GM21423 (cell line): Measurements from ENCODE around the gene HK1.
"Not testable (repeated sequence)": the region's sequence is repeated elsewhere in the genome, so short reads cannot be mapped to it uniquely, and the experiment has no call there.

Source experiments
- ATAC-seq: cut with Tn5 transposase; IDR thresholded peaks from one replicate; pipeline ENCODE4 v1.9.1; 2021; ENCODE audit warnings: mild to moderate bottlenecking, moderate library complexity; ENCODE audit not compliant: unreplicated experiment

HK1 gene

DNA sequence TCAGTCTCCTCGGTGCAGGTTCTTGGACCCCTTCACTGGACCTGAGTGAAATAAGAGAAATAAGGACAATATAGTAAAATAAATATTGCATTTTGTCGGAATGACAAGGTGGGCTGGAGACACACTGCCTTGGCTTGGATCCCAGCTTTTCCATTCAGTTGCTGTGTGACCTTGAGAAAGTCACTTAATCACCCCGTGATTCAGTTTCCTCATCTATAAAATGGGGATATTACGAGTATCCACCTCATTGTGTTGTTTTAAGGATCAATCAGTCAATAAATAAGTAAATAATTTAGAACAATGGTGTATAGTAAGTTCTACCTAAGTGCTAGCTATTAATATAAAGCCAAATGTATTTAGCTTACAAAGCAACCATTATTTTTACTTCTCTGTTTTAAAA is 29.1 kb downstream of the HK1 start:
- ATAC-seq: no peak

DNA sequence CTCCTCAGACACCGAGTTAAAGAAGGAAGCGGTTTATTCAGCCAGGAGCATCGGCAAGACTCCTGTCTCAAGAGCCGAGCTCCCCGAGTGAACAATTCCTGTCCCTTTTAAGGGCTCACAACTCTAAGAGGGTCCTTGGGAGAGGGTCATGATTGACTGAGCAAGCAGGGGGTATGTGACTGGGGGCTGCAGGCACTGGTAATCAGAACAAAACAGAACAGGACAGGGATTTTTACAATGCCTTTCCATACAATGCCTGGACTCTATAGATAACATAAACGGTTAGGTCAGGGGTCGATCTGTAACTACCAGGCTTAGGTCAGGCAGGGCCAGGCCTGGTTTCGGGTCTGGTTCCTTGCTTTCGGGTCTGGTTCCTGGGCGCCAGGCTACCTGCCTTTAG is 30.0 kb downstream of the HK1 start:
- not testable (repeated sequence) for ATAC-seq

DNA sequence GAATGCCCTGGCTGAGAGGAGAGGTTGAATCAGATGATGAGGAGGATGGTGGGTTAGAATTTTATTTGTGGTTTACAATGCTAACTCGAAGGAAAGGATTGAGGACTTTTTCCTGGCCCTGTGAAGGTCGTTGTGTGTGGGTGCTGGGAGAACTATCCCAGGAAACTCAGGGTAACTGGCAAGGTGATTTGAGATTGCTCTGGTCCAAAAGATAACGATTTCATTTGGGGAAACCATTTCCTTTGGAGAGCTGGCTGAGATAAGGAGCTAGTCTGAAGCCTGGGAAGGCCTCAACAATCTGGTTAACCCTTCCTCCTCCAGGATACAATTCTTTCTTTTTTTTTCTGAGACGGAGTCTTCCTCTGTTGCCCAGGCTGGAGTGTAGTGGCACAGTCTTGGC is 33.0 kb downstream of the HK1 start:
- no peak for ATAC-seq

DNA sequence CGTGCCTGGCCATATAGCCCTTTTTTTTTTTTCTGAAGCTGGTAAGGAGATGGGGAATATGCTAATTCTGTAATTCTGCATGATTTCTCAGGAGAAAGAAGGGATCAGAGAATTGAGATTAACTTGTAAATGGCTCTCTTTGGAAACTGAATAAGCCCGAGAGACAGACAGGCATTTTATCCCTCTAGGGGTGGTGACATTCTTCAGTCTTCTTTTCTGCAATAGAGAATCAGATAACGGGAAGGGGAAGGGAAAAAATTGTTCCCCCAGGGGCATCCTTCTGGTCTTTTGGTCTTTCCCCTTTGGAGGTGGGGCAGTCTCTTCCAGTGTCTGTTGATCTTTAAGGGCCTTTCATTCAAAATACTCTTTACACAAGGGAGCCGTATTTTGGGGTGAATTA is 34.2 kb downstream of the HK1 start:
- no peak for ATAC-seq

DNA sequence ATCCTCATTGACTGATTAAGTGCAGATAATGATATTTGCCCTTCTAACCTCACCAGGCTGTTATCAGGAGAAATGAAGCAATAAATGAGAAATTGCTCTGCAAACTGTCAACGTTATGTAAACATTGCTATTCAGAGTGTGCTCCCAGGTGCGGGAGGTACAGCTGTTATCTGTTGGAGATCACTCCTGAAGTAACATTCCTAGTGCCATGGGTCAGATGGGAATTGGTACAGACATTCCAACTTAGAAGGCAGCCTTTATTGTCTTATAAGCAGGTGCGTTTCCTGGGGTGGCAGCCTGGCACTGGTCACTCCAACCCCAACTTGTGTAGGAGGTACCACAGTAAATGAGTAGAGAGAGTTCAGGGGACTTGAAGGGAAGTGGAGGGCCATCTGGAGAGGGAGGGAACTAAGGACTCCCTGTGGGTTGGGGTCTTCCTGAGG is 36.8 kb downstream of the HK1 start:
- no peak for ATAC-seq

DNA sequence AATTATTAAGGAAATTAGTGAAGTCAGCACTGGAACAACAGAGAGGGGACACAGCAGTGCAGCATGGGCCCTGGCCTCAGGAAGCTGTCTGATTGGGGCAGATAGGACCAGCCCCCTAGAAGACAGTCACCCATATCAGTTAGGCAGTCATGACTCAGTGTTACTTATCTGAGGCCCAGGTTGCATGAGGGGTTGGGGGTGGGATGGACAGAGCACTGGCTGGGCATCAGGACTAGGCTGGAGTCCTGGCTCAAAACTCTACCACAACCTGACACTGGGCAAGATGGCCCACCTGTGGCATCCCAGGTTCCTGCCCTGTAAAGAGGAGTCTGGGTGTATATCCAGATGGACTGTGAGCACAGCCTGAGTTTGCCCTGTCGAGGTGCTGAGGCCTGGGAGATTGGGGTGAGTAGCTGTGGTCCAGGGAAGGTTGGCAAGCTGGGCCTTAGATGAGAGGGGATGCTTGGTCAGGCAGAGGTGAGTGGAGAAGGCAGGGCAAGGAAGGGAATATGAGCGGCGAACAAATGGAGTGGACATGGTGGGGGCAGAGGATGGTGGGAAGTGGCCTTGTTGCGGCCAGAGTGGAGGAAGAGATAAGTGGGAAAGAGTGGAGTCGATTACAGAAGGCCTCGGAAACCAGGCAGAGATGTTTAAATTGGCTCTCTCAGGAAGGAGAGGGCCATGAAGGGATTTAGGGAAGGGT is 37.5 kb downstream of the HK1 start:
- no peak for ATAC-seq

DNA sequence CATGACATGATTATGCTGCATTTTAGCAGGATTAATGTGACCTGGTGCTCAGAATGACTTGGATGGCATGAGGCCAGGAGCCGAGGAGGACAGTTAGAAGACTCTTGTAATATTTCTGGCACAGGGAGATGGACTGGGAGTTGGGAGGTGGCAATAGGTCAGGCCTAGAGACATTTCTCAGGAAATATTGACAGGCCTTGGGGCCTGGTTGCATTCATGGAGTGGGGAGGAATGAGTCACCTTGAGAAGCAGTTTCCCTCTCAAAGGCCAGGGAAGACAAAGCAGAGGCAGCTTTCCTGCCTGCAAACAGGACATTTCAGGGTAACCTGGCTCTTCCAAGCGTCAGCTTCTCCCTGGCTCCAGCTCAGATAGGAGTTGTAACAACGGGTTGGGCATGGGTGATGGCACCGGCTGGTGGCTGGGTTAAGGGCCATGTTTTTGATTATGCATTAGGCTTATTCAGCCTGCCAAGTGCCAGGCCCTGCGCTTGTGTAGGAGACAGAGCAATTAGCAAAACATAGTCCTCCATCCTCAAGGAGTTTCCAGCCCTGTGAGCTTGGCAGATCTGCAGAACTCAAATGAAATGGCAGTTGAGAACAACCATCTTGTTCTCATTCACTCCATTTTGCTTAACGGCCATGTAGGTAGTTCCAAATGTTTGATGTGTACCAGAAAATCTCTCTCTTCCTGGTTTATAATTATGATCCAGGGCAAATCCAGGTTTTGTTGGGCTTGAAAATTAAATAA is 38.2 kb downstream of the HK1 start:
- no peak for ATAC-seq

DNA sequence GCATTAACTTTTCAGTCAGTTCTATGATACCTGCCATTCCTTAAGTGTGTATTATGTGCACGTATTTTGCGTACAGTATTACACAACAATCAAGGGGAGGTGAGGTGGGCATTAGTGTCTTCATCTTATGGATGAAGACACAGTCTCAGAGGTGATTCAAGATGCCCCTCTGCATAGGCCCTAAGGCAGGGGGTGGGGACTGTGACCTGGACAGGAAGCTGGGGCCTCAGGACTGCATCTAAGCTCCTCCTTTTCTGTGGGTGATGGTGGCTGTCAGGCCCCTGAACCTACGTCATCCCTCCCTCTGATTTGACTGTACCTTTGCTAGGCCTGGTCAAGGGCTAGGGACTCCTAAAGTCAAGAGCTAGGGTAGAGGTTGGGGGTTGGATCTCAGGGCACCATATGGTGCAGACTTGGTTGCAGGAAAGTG is 38.9 kb downstream of the HK1 start:
- peak; percentile 37 for ATAC-seq

DNA sequence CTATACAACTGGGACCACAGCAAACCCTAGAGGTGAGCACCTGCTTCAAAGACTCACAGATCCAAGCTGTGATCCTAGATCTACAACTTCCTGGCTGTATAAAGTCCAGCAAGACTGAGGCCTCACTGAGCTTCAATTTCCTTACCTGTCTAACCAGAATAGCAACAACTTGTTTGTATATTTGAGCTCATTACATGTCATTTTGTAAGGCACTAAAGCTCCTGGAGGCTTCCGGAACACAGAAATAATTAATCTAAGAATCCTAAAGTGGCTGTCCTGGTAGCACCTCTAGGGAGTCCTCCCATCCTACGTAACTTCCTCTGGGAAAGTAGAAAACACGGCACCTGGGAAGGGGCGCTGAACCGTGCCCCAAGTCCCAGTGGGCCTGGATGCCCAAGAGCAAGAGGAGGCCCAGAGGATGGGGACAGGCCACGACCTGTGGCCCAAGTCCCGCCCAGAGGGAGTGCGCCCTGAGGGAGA is 39.4 kb downstream of the HK1 start:
- peak; percentile 28 for ATAC-seq

DNA sequence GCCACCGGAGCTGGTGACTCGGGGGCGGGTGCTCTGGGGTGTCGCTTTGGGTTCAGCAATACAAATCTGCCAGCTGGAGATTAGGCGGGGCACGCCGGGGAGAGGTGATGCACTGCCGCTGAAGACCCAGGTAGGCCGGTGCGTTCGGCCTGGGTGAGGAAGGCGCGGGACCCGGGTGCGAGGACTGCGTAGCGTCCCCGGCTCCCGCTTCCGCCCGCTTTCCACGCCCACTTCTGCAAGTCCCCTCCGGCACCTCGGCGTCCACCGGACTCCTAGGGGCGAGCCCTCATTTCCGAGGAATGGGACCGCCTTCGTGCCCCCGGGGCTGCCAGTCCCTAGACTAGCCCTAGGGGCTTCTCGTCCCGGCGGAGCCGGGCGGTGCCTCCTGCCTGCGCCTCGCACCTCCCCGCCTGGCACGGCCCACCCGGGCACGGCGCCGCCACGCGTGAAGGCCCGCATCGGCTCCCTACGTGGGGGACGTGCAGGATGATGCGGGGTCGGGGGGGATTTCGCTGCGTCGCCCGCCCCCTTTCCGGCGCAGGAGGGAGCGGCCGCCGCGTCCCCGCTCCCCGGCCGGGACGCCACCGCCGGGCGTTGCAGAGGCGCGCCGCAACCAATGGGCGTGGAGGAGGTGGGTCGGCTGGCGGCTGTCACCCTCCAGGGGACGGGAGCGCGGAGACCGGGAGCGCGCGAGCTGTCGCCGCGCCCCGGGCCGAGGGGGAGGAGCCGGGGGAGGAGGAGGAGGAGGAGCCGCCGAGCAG is 40.0 kb downstream of the HK1 start:
- ATAC-seq: peak; percentile 83

DNA sequence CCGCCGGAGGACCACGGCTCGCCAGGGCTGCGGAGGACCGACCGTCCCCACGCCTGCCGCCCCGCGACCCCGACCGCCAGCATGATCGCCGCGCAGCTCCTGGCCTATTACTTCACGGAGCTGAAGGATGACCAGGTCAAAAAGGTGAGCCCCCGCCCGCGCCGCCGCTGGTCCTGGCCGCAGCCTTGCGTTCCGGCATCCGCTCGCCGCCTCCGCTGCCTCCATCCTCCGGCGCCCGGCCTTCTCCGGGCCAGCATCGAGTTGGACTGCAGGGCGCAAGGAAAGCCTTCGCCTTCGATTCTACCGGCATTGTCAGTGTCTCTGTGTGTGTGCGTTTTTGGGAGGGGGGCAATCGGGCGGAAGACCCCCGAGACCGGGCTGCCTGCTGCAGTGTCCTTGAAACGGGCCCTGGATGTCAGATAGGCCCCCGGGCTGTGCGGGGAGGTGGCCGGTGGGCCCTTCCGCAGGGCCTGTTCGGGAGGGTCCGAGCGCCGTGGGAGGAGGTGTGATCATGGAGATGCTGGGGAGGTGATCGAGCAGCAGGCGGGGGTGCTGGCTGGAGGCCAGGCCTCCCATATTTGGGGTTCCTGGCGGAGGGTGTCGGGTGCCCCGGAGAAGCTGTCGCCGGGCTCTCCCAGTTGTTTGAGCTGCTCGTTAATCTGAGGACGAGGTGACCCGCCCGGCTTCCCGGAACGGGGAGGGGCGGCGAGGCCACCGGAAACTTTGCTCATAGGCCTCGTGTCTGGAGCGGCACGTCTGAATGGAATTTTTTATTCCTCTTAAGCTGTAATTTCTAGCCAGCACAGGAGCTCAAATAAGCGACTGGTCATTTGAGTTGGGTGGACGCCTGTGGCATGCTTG is 40.8 kb downstream of the HK1 start:
- ATAC-seq: peak; percentile 12

DNA sequence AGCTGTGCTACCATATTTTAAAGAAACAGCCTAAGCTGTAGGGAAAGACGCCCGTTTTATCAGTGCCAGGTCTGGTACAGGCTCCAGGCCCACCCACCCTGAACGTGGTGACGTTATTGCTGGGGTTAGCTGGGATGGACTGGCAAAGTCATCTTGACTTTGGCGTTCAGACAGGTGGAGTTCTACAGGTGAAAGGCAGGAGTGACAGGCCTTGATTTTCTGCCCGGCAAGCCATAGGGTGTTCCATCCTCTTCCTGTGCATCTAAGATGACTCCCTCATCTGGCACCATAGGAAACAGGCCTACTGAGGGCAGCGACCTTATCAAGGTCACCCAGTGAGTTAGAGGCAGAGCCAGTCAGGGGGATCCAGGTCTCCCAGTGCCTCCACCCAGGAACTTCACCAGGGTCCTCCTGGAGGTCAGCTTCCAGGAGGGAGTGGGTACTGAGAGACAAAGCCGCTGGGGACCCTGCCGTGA is 41.6 kb downstream of the HK1 start:
- no peak for ATAC-seq

DNA sequence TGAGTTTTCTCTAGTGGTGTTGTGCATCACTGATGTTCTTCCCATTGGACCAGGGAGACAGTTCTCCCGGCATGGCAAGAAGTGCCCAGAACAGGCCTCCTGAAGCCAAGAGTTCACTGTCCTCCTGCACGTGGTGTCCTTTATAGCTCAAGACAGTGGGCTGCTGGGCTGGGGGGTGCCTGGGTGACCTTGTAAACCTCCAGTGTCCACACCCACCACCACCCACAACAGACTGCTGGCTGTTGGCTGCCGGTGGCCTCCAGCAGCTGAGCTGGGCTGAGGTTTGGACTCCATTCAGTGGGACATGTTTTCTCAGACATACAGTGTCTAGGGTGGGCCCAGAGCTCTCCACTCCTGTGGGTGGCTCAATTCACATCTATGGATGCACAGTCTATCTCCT is 42.2 kb downstream of the HK1 start:
- ATAC-seq: no peak

DNA sequence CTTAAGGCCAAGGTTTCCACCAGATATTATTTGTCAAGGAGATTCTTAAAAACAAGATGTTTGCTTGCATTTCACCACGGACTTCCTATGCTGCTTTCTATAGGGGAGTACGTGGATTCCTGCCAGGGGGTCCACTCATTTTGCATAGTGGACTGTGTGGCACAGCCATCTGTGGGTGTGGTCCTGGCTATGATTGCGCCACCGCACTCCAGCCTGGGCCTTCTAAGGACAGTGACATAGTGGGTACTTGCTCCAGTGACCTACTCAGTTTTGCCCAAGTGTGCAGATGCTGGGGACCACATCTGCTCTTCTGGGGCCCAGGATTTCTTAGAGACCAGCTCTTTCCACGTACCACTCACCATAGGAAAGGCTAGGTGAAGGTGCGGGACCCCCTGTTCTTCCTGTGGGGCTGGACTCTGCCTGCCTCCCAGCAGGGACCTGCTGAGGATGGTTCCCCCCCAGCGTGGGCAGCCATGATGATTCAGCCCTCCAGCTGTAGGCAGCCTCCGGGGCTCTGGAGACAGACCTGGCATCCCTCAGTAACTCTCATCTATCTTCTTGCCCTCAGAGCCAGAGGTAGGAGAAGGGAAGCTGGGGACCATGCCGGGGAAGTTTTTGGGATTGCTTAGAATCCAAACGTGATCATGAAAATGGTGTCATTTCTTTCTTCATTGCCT is 42.9 kb downstream of the HK1 start:
- ATAC-seq: no peak

DNA sequence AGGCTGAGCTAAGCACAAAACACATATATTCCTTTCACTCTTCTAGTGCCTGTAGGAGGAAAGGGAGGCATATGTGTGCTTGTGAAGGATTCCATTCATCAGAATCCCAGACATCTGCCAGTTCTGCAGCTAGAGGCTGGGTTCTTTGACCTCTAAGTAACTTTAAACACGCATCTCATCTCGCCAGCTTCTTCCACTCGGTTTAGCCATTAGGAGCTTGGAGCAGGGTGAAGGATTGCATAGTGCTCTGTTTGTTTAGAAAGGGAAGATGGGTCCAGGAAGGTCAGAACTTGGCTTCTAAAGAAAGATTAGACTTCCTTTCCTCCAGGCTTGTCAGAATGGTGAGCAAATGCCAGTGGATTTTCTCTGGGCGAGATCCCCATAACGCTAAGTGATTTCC is 43.6 kb downstream of the HK1 start:
- no peak for ATAC-seq

DNA sequence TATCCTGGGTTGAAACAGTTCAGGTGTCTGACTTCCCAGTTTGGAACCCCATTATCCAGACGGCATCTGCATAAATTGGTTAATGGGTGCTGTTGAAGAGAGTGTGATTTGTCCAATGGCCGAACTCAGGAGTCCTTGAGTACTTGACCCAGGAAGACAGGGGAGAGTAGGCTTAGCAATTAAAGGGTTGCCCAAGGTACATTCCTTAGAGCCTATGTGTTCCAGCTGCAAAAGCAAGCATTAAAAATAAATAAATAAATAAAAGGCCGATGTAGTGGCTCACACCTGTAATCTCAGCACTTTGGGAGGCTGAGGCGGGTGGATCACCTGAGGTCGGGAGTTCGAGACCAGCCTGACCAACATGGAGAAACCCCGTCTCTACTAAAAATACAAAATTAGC is 44.0 kb downstream of the HK1 start:
- ATAC-seq: not testable (repeated sequence)

DNA sequence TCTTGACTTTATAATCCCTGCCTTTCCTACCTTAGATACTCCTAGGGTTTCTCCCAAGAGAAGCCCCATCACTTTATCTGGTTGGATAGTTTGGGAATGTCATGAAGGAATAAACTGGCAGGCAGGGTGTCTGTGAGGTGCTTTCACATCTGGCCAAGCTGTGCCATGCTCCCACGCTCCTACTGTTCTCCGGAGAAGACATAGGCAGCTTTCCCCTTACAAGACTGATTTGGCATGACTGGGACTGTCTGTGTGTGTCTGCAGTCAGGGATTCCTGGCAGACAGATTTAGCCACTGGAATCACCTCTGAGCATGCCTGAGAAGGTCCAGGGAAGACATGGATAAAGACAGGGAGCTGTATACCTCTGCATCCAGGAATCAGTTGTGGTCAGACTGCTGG is 45.3 kb downstream of the HK1 start:
- no peak for ATAC-seq

DNA sequence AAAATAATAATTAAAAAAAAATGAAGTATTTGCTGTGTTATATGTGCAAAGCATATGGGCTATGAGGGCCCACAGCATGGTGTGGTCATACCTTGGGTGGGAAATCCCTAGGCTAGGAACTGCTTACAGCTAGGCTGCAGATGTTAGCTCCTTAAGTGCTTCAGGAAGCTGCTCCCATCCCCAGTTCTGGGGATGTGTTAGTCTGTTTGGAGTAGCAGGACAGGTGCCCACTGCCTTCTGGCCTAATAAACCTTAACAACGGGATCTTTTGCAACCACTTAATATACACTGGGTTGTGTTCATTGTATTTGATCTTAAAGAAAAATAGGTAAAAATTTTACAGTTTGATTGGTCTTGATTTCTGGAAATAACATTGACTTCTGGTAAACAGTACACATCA is 46.3 kb downstream of the HK1 start:
- no peak for ATAC-seq

DNA sequence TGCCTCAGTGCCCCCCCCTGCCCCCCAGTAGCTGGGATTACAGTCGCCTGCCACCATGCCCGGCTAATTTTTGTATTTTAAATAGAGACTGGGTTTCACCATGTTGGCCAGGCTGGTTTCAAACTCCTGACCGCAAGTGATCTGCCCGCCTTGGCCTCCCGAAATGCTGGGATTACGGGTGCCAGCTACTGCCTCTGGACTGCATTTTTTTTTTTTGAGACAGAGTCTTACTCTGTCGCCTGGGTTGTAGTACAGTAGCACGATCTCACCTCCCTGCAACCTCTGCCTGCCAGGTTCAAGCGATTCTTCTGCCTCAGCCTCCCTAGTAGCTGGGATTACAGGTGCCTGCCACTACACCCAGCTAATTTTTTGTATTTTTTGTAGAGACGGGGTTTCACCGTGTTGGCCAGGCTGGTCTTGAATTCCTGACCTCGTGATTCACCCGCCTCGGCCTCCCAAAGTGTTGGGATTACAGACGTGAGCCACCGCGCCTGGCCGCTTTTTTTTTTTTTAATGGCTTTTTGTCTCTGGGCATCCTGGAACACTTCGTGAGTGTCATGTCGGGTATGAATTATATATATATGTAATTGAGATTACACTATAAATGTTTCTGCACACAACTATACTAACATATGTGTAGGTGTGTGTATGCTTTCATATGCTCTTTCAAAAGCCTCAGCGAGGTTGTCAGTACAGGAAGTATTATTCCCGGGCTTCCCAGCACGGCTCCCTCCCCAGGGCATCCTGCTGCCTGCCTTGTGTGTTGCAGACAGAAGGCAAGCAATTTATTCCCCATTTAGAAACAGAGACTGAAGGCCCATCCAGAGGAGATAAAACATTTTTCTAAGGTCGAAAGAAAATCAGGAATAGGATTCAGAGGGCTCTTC is 47.6 kb downstream of the HK1 start:
- ATAC-seq: not testable (repeated sequence)
